ENCODE results near the gene FAM222B. TPM values are rescaled to one million over a fixed set of nuclear protein-coding genes. Genes with fewer than 3 reads are reported as not detected.

FAM222B gene
- total and polyA plus RNA-seq, 2 experiments from 2014 or later = 63.7 to 78.5 TPM

DNA sequence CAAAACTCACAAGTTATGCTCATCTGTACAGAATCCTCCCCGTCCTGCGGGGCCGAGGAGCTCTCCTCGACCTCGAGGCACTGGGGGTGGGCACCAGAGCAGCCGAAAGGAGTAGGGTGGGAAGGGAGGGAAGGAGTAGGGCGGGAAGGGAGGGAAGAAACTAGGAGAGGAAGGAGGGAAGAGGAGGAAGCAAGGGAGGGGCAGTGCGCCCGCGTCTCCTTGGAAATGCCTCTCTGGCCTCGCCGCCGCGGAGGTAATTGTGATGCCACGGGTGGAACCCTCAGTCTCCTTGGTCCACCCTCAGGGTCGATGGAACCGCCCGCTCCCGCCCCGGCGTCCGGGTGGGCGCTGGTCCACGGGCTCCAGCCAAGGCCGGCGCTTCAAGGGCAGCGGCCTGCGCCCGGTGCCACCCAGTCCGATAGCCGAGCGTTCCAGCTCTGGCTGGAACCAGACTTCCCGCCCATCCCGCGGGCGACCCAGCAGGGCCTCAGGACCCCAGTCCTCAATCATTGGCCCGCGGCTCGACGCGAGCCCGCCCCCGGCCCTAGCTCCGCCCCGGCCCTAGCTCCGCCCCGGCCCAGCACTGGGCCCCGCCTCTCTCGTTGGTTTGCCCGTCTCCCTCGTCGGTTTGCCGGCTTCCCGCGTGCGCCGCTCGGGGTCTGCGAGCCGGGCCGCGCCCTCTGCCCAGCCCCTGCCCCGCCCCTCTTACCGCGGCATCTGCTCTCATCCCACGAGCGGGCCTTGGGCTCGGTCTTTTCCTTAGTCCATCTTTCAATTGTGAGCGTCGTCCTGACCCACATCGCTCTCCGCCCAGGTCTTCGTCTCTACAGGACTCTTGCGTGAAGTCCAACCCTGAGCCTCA, 131.5 kb downstream of the FAM222B start (continued):
- TF ChIP-seq STAT1 (IDR thresholded peaks at IDR 0.05; ENCODE audit: unreplicated experiment) = no peak
- TF ChIP-seq CREB1 (CRISPR knock-in tag; IDR thresholded peaks at IDR 0.05; ENCODE audit: low read depth) = peak; percentile 34; the same call in 1 of the 2 replicates
- TF ChIP-seq, protein P1, sequence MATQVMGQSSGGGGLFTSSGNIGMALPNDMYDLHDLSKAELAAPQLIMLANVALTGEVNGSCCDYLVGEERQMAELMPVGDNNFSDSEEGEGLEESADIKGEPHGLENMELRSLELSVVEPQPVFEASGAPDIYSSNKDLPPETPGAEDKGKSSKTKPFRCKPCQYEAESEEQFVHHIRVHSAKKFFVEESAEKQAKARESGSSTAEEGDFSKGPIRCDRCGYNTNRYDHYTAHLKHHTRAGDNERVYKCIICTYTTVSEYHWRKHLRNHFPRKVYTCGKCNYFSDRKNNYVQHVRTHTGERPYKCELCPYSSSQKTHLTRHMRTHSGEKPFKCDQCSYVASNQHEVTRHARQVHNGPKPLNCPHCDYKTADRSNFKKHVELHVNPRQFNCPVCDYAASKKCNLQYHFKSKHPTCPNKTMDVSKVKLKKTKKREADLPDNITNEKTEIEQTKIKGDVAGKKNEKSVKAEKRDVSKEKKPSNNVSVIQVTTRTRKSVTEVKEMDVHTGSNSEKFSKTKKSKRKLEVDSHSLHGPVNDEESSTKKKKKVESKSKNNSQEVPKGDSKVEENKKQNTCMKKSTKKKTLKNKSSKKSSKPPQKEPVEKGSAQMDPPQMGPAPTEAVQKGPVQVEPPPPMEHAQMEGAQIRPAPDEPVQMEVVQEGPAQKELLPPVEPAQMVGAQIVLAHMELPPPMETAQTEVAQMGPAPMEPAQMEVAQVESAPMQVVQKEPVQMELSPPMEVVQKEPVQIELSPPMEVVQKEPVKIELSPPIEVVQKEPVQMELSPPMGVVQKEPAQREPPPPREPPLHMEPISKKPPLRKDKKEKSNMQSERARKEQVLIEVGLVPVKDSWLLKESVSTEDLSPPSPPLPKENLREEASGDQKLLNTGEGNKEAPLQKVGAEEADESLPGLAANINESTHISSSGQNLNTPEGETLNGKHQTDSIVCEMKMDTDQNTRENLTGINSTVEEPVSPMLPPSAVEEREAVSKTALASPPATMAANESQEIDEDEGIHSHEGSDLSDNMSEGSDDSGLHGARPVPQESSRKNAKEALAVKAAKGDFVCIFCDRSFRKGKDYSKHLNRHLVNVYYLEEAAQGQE (IDR thresholded peaks at IDR 0.05; ENCODE audit: unreplicated experiment) = no peak
- TF ChIP-seq, protein P2, sequence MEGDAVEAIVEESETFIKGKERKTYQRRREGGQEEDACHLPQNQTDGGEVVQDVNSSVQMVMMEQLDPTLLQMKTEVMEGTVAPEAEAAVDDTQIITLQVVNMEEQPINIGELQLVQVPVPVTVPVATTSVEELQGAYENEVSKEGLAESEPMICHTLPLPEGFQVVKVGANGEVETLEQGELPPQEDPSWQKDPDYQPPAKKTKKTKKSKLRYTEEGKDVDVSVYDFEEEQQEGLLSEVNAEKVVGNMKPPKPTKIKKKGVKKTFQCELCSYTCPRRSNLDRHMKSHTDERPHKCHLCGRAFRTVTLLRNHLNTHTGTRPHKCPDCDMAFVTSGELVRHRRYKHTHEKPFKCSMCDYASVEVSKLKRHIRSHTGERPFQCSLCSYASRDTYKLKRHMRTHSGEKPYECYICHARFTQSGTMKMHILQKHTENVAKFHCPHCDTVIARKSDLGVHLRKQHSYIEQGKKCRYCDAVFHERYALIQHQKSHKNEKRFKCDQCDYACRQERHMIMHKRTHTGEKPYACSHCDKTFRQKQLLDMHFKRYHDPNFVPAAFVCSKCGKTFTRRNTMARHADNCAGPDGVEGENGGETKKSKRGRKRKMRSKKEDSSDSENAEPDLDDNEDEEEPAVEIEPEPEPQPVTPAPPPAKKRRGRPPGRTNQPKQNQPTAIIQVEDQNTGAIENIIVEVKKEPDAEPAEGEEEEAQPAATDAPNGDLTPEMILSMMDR (conservative IDR thresholded peaks at IDR 0.05; ENCODE audit: low read depth in 2 of 2) = no peak
- no peak for TF ChIP-seq ZNF114 (CRISPR knock-in tag; IDR thresholded peaks at IDR 0.05)
- TF ChIP-seq POLR2AphosphoS5 (IDR thresholded peaks at IDR 0.05; ENCODE audit: low read depth) = peak; percentile 93
- no peak for TF ChIP-seq EZH2 (IDR thresholded peaks at IDR 0.05; ENCODE audit: low read depth, unreplicated experiment)
- no peak for TF ChIP-seq JUNB (IDR thresholded peaks at IDR 0.05; ENCODE audit: unreplicated experiment)

GRCh38 chr17:28707339-28707720, 135.3 kb downstream of the FAM222B start:
- H3K4me1 Mint-ChIP-seq = peaks cover 38% of the 10 kb centered on the region
- H3K9me2 ChIP-seq (ENCODE audit: insufficient read depth) = no peaks in the 10 kb centered on the region
- peaks cover 30% of the 10 kb centered on the region for H3K27me3 Mint-ChIP-seq (ENCODE audit: insufficient read depth, low read depth, poor library complexity)
- no peak overlapping the region for H3K27ac Mint-ChIP-seq
- peaks cover 28% of the 10 kb centered on the region for H3F3A ChIP-seq (replicated peaks; ENCODE audit: low read depth)
- peaks cover 34% of the 10 kb centered on the region for H3K36me3 Mint-ChIP-seq (ENCODE audit: low read depth)
- H3K79me2 ChIP-seq (replicated peaks; ENCODE audit: insufficient read depth) = peaks cover 19% of the 10 kb centered on the region
- no peak overlapping the region for H2AFZ ChIP-seq
- no peak for DNase-seq (ENCODE audit: low spot score)
- H3K27ac ChIP-seq (ENCODE audit: low read depth) = no peak overlapping the region; the same call in 1 of the 2 replicates
- no peaks in the 10 kb centered on the region; the same call in 2 of the 3 replicates for H3K9me3 Mint-ChIP-seq
- H3K4me3 ChIP-seq = no peak overlapping the region
- peaks cover 7% of the 10 kb centered on the region; the same call in 1 of the 2 replicates for H4K20me1 ChIP-seq (replicated peaks; ENCODE audit: insufficient read depth)
- H3K36me3 ChIP-seq (ENCODE audit: insufficient read depth) = no peaks in the 10 kb centered on the region
- no peak for ATAC-seq
- no peaks in the 10 kb centered on the region for H3K27me3 ChIP-seq (ENCODE audit: insufficient read depth)
- 0 out of 2 replicates have a peak overlapping the region, but pooled peaks have one; percentile 32 for H3K4me2 ChIP-seq
- H3K4me3 Mint-ChIP-seq = no peak overlapping the region; the same call in 2 of the 3 replicates
- peaks cover 14% of the 10 kb centered on the region for H3K4me1 ChIP-seq (ENCODE audit: insufficient read depth)
- TF ChIP-seq, protein P3, sequence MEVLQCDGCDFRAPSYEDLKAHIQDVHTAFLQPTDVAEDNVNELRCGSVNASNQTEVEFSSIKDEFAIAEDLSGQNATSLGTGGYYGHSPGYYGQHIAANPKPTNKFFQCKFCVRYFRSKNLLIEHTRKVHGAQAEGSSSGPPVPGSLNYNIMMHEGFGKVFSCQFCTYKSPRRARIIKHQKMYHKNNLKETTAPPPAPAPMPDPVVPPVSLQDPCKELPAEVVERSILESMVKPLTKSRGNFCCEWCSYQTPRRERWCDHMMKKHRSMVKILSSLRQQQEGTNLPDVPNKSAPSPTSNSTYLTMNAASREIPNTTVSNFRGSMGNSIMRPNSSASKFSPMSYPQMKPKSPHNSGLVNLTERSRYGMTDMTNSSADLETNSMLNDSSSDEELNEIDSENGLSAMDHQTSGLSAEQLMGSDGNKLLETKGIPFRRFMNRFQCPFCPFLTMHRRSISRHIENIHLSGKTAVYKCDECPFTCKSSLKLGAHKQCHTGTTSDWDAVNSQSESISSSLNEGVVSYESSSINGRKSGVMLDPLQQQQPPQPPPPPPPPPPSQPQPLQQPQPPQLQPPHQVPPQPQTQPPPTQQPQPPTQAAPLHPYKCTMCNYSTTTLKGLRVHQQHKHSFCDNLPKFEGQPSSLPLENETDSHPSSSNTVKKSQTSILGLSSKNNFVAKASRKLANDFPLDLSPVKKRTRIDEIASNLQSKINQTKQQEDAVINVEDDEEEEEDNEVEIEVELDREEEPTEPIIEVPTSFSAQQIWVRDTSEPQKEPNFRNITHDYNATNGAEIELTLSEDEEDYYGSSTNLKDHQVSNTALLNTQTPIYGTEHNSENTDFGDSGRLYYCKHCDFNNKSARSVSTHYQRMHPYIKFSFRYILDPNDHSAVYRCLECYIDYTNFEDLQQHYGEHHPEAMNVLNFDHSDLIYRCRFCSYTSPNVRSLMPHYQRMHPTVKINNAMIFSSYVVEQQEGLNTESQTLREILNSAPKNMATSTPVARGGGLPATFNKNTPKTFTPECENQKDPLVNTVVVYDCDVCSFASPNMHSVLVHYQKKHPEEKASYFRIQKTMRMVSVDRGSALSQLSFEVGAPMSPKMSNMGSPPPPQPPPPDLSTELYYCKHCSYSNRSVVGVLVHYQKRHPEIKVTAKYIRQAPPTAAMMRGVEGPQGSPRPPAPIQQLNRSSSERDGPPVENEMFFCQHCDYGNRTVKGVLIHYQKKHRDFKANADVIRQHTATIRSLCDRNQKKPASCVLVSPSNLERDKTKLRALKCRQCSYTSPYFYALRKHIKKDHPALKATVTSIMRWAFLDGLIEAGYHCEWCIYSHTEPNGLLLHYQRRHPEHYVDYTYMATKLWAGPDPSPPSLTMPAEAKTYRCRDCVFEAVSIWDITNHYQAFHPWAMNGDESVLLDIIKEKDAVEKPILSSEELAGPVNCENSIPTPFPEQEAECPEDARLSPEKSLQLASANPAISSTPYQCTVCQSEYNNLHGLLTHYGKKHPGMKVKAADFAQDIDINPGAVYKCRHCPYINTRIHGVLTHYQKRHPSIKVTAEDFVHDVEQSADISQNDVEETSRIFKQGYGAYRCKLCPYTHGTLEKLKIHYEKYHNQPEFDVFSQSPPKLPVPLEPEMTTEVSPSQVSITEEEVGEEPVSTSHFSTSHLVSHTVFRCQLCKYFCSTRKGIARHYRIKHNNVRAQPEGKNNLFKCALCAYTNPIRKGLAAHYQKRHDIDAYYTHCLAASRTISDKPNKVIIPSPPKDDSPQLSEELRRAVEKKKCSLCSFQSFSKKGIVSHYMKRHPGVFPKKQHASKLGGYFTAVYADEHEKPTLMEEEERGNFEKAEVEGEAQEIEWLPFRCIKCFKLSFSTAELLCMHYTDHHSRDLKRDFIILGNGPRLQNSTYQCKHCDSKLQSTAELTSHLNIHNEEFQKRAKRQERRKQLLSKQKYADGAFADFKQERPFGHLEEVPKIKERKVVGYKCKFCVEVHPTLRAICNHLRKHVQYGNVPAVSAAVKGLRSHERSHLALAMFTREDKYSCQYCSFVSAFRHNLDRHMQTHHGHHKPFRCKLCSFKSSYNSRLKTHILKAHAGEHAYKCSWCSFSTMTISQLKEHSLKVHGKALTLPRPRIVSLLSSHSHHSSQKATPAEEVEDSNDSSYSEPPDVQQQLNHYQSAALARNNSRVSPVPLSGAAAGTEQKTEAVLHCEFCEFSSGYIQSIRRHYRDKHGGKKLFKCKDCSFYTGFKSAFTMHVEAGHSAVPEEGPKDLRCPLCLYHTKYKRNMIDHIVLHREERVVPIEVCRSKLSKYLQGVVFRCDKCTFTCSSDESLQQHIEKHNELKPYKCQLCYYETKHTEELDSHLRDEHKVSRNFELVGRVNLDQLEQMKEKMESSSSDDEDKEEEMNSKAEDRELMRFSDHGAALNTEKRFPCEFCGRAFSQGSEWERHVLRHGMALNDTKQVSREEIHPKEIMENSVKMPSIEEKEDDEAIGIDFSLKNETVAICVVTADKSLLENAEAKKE (CRISPR knock-in tag; IDR thresholded peaks at IDR 0.05) = no peak
- TF ChIP-seq ZNF114 (CRISPR knock-in tag; IDR thresholded peaks at IDR 0.05) (no peak), EZH2phosphoT487 (IDR thresholded peaks at IDR 0.05; ENCODE audit: unreplicated experiment) (no peak), ZNF331 (CRISPR knock-in tag; IDR thresholded peaks at IDR 0.05; ENCODE audit: low read depth) (no peak), CREB1 (CRISPR knock-in tag; IDR thresholded peaks at IDR 0.05; ENCODE audit: low read depth) (no peak)
